Neural progenitor cell (in vitro differentiated cells): ENCODE measurements around the gene LRRC34. TPM values are rescaled to one million over a fixed set of nuclear protein-coding genes. Genes with fewer than 3 reads are reported as not detected.

Experiments
- DNase-seq: peaks from one replicate; pipeline ENCODE4 v3.0.0-alpha.2; 2016; ENCODE audit warnings: low spot score
- H2AFZ ChIP-seq: fragments of 200-600 bp; sonication (generic); replicated peaks from 2 replicates; pipeline ENCODE4 v1.6.1; 2016; ENCODE audit warnings: antibody characterized with exemption
- H3F3A ChIP-seq: fragments of 200-600 bp; sonication (generic); 2 replicates; pipeline ENCODE4 v1.6.1; 2016; ENCODE audit warnings: antibody characterized with exemption, low read depth
- H3K27ac ChIP-seq: fragments of 200-600 bp; sonication (generic); 2 replicates; pipeline ENCODE4 v1.5.1; 2016; ENCODE audit warnings: mild to moderate bottlenecking
- H3K27me3 ChIP-seq: fragments of 200-600 bp; sonication (generic); 2 replicates; pipeline ENCODE4 v1.6.1; 2016; ENCODE audit warnings: mild to moderate bottlenecking, moderate library complexity
- H3K36me3 ChIP-seq: fragments of 200-600 bp; sonication (generic); 2 replicates; pipeline ENCODE4 v1.5.1; 2016
- H3K4me1 ChIP-seq: fragments of 200-600 bp; sonication (generic); 2 replicates; pipeline ENCODE4 v1.6.1; 2016; ENCODE audit warnings: mixed run types
- H3K4me2 ChIP-seq: fragments of 200-600 bp; sonication (generic); 2 replicates; pipeline ENCODE4 v1.6.1; 2016
- H3K4me3 ChIP-seq: fragments of 200-600 bp; sonication (generic); 2 replicates; pipeline ENCODE4 v1.5.1; 2016
- H3K79me2 ChIP-seq: fragments of 200-600 bp; sonication (generic); 2 replicates; pipeline ENCODE4 v1.6.1; 2016; ENCODE audit warnings: low read depth
- H3K9ac ChIP-seq: fragments of 200-600 bp; sonication (generic); 2 replicates; pipeline ENCODE4 v1.6.1; 2016
- H3K9me3 ChIP-seq: fragments of 200-600 bp; sonication (generic); 2 replicates; pipeline ENCODE4 v1.5.1; 2016; ENCODE audit warnings: low read depth
- H4K20me1 ChIP-seq: fragments of 200-600 bp; sonication (generic); 2 replicates; pipeline ENCODE4 v1.6.1; 2016; ENCODE audit warnings: low read depth
- H3K27ac Mint-ChIP-seq: 3 replicates; pipeline ENCODE4 v1.8.0; 2021; ENCODE audit warnings: mixed read lengths
- H3K27me3 Mint-ChIP-seq: 2 replicates; pipeline ENCODE4 v1.8.0; 2022; ENCODE audit warnings: low read depth, mild to moderate bottlenecking, inconsistent platforms, moderate library complexity, mixed read lengths; ENCODE audit not compliant: insufficient read depth
- H3K36me3 Mint-ChIP-seq: 3 replicates; pipeline ENCODE4 v1.8.0; 2021; ENCODE audit warnings: mixed read lengths
- H3K4me1 Mint-ChIP-seq: 3 replicates; pipeline ENCODE4 v1.8.0; 2021; ENCODE audit warnings: mixed read lengths
- H3K4me3 Mint-ChIP-seq: 3 replicates; pipeline ENCODE4 v1.8.0; 2021; ENCODE audit warnings: mild to moderate bottlenecking, moderate library complexity, mixed read lengths
- H3K9me3 Mint-ChIP-seq: 3 replicates; pipeline ENCODE4 v1.8.0; 2020; ENCODE audit warnings: mixed read lengths
- CTCF ChIP-seq: fragments of 200-600 bp; sonication (generic); IDR thresholded peaks from 2 replicates; pipeline ENCODE4 v1.5.1; 2017; ENCODE audit warnings: antibody characterized with exemption, mild to moderate bottlenecking
- EZH2 ChIP-seq: fragments of 200-600 bp; sonication (generic); IDR thresholded peaks from 2 replicates; pipeline ENCODE4 v1.6.1; 2017; ENCODE audit warnings: antibody characterized with exemption, mild to moderate bottlenecking, moderate library complexity
- EZH2phosphoT487 ChIP-seq: fragments of 200-600 bp; sonication (generic); IDR thresholded peaks from 2 replicates; pipeline ENCODE4 v1.6.1; 2017; ENCODE audit warnings: antibody characterized with exemption
- total RNA-seq: library from RNA; depleted of rRNA; stranded (reverse); fragments of >200 nt; gene quantifications from 2 replicates; pipeline ENCODE4 v1.2.3, GENCODE V29; 2015; ENCODE audit warnings: low replicate concordance

The LRRC34 gene
- total RNA-seq, 1 donor from 2014 or later: 54.8 TPM

GRCh38 chr3:169759256-169759655 is 53.4 kb downstream of the LRRC34 start:
- no peaks in the 10 kb centered on the region for H4K20me1 ChIP-seq
- Mint-ChIP-seq H3K27me3 (peaks cover 3% of the 10 kb centered on the region), H3K4me3 (no peak overlapping the region), H3K36me3 (no peaks in the 10 kb centered on the region), H3K27ac (no peak overlapping the region), H3K9me3 (peaks cover 11% of the 10 kb centered on the region), H3K4me1 (no peaks in the 10 kb centered on the region)
- H3K4me1 ChIP-seq: no peaks in the 10 kb centered on the region
- H3K36me3 ChIP-seq: no peaks in the 10 kb centered on the region
- TF ChIP-seq EZH2: no peak
- TF ChIP-seq CTCF: no peak
- TF ChIP-seq EZH2phosphoT487: no peak
- no peak overlapping the region for H2AFZ ChIP-seq
- H3K79me2 ChIP-seq: no peaks in the 10 kb centered on the region
- no peaks in the 10 kb centered on the region for H3K9me3 ChIP-seq
- H3K27ac ChIP-seq: no peak overlapping the region
- H3F3A ChIP-seq: no peaks in the 10 kb centered on the region
- DNase-seq: no peak
- no peaks in the 10 kb centered on the region for H3K27me3 ChIP-seq
- no peak overlapping the region for H3K4me2 ChIP-seq
- no peak overlapping the region for H3K9ac ChIP-seq
- H3K4me3 ChIP-seq: no peak overlapping the region

GRCh38 chr3:169758359-169758994 is 54.2 kb downstream of the LRRC34 start:
- no peaks in the 10 kb centered on the region for H3K9me3 ChIP-seq
- no peaks in the 10 kb centered on the region for H3K27me3 ChIP-seq
- no peak overlapping the region for H3K27ac ChIP-seq
- Mint-ChIP-seq H3K27ac (no peak overlapping the region), H3K27me3 (peaks cover 3% of the 10 kb centered on the region), H3K36me3 (no peaks in the 10 kb centered on the region), H3K4me3 (no peak overlapping the region), H3K4me1 (no peaks in the 10 kb centered on the region), H3K9me3 (peaks cover 6% of the 10 kb centered on the region)
- no peak overlapping the region for H3K4me2 ChIP-seq
- TF ChIP-seq EZH2phosphoT487 (no peak), EZH2 (no peak), CTCF (no peak)
- no peaks in the 10 kb centered on the region for H3K79me2 ChIP-seq
- no peaks in the 10 kb centered on the region for H3K36me3 ChIP-seq
- H4K20me1 ChIP-seq: no peaks in the 10 kb centered on the region
- no peaks in the 10 kb centered on the region for H3F3A ChIP-seq
- no peak overlapping the region for H2AFZ ChIP-seq
- H3K9ac ChIP-seq: no peak overlapping the region
- no peaks in the 10 kb centered on the region for H3K4me1 ChIP-seq
- H3K4me3 ChIP-seq: no peak overlapping the region
- no peak for DNase-seq

GRCh38 chr3:169755488-169755887 is 57.2 kb downstream of the LRRC34 start:
- no peaks in the 10 kb centered on the region for H3K4me1 Mint-ChIP-seq
- H3K4me3 Mint-ChIP-seq: no peak overlapping the region
- no peak for DNase-seq
- Histone ChIP-seq H3K4me2 (no peak overlapping the region), H4K20me1 (no peaks in the 10 kb centered on the region), H3F3A (no peaks in the 10 kb centered on the region), H3K4me3 (no peak overlapping the region), H3K9ac (no peak overlapping the region), H3K9me3 (no peaks in the 10 kb centered on the region), H3K27ac (no peak overlapping the region), H3K27me3 (no peaks in the 10 kb centered on the region), H3K79me2 (no peaks in the 10 kb centered on the region), H3K36me3 (no peaks in the 10 kb centered on the region), H2AFZ (no peak overlapping the region), H3K4me1 (no peaks in the 10 kb centered on the region)
- peaks cover 4% of the 10 kb centered on the region for H3K27me3 Mint-ChIP-seq
- TF ChIP-seq EZH2phosphoT487 (no peak), EZH2 (no peak), CTCF (no peak)
- H3K9me3 Mint-ChIP-seq: peaks cover 2% of the 10 kb centered on the region
- H3K36me3 Mint-ChIP-seq: no peaks in the 10 kb centered on the region
- H3K27ac Mint-ChIP-seq: no peak overlapping the region
